Measurements from ENCODE around the gene PAPPA. TPM values are rescaled to one million over a fixed set of nuclear protein-coding genes. Genes with fewer than 3 reads are reported as not detected.

Gene PAPPA
- total RNA-seq, 1 experiment from 2014 or later, result 0.05 TPM

GRCh38 chr9:116404228-116404627 is 250.6 kb downstream of the PAPPA start:
- Histone ChIP-seq H3K4me2 (ENCODE audit: low read length) (no peak overlapping the region), H3K27ac (ENCODE audit: low read depth, low read length) (no peak overlapping the region), H3K36me3 (ENCODE audit: control insufficient read depth in 1 of 2, insufficient read depth in 2 of 2, low read length in 2 of 2) (no peaks in the 10 kb centered on the region), H3K79me2 (ENCODE audit: insufficient read depth, low read length) (no peaks in the 10 kb centered on the region), H3K4me3 (replicated peaks in 1 of 2; ENCODE audit: low read depth in 1 of 2, low read length in 2 of 2) (no peak overlapping the region), H4K20me1 (ENCODE audit: insufficient read depth) (no peaks in the 10 kb centered on the region), H3K4me1 (ENCODE audit: control insufficient read depth in 1 of 2, insufficient read depth in 2 of 2, low read length in 2 of 2) (no peaks in the 10 kb centered on the region), H3K9me2 (ENCODE audit: insufficient read depth) (no peaks in the 10 kb centered on the region), H2AFZ (ENCODE audit: low read depth, low read length, poor library complexity, severe bottlenecking) (no peak overlapping the region), H3K9ac (ENCODE audit: low read length) (no peak overlapping the region), H3K9me3 (ENCODE audit: control insufficient read depth in 1 of 2, insufficient read depth in 1 of 2, low read depth in 1 of 2, low read length in 2 of 2) (no peaks in the 10 kb centered on the region), H3K27me3 (ENCODE audit: insufficient read depth, low read length) (no peaks in the 10 kb centered on the region)
- ChIA-PET CTCF (no interaction called here), RAD21 (ENCODE audit: low non-redundant PET in 1 of 2, low total read pairs in 2 of 2, uncharacterized antibody in 2 of 2, unreplicated experiment in 2 of 2) (no interaction called here), POLR2A (no interaction called here)
- intact Hi-C loops (cut with micrococcal nuclease), result no loop called here
- DNase-seq (ENCODE audit: low read depth, low spot score) (no peak), ATAC-seq (no peak)
- BruUV-seq (replicated peaks), result no TSS peak
- TF ChIP-seq EGR1 (IDR thresholded peaks at IDR 0.05; ENCODE audit: low read depth) (no peak), YY1 (IDR thresholded peaks at IDR 0.05; ENCODE audit: extremely low read depth, insufficient replicate concordance, low read depth, low read length) (no peak), CTCF (IDR thresholded peaks at IDR 0.05 in 2 of 3, conservative IDR thresholded peaks at IDR 0.05 in 1 of 3; ENCODE audit: borderline replicate concordance in 1 of 3, insufficient read depth in 1 of 3, low read depth in 2 of 3, low read length in 2 of 3) (no peak), CBX3 (IDR thresholded peaks at IDR 0.05; ENCODE audit: low read depth) (no peak), ZBTB33 (IDR thresholded peaks at IDR 0.05; ENCODE audit: extremely low read depth, insufficient replicate concordance, low read length) (no peak), POLR2A (IDR thresholded peaks at IDR 0.05; ENCODE audit: borderline replicate concordance, extremely low read depth, insufficient read depth, insufficient read length) (no peak), ATF3 (IDR thresholded peaks at IDR 0.05) (no peak), CEBPB (IDR thresholded peaks at IDR 0.05; ENCODE audit: low read depth) (no peak)
